ENCODE measurements around the gene ERCC1.

The ERCC1 gene

DNA sequence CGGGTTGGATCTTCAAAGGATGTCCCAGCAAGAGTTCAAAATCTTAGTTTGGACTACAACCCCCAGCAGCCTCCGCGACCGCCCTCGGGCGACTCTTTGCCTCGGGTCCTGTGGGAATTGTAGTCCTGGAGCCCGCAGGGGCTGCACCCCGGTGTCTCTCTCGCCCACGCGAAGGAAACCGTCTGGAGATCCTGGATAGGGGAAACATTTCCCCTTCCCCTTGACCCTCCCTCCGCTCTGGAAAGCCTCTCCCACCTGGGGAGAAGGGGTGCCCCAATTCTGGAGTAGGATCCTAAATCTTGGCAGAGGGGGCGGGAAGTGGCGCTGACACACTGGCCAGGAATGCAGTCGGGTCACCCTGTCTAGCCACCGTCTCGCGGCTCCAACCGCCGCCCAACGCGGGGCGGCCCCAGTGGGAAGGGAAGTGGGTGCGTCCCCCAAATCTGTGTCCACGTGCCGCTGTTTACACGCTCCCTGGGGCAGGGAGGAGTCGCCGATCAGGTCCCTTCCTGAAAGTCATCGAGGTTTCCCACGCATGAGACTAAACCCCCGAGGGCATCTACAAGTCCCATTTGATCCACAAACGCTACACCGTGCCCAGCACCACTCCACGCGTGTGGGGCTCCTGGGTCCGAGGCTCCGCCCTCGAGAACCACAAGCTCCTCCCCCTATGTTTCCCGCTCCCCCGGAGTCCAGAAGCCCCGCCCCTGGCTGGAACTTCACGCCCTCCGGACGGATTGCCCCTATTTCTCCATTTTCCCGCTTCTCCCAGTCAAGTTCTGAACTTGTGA lies 18.1 kb downstream of the ERCC1 start:
- peak; percentile 76 for DNase-seq (ENCODE audit: low read depth)

DNA sequence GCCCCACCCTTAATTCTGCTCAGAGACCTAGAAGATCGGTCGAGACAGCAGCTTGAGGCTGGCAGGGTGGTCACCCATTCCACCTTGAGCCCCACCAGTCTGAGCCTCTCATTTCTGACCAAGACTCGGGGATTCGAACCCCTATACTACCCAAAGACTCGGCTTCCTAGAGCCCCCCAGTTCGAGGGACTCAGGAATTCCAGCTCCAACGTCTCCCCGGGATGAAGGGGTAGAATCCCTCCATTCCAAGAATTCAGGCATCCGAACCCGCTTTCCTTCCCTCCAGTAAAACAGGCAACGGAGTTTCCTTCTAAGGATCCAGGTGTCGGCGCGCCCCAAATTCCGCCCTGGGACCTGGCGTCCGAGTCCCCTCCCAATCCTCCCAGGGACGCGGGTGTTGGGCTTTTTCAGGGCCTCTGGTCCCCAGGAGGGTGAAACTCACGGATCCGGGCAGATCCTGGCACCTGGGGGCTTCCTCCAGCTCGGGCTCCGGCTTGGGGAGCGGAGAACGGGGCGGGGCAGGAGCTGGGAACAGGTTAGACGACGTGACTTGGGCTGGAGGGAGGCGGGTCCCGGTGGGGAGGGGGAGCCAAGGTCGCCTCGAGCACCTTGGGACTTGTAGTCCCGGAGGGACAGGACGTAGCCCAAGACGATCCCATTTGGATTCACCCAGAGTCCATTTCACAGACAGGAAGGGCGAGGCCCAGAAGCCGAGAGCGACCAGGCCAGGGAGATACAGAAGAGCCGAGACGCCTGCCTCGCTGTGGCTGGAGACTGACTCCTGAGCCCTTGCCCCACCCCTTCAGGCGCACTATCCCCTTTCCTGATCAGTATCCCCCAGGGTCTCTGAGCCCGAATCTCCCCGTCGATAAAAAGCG lies 18.9 kb downstream of the ERCC1 start, which contains the start of gene PPP1R13L:
PPP1R13L (minus strand) TSS at position 513 of the 878 bp plus-strand sequence. CDS start 6,751 bp downstream, outside the sequence.
- DNase-seq (ENCODE audit: low read depth) = peak; percentile 36

DNA sequence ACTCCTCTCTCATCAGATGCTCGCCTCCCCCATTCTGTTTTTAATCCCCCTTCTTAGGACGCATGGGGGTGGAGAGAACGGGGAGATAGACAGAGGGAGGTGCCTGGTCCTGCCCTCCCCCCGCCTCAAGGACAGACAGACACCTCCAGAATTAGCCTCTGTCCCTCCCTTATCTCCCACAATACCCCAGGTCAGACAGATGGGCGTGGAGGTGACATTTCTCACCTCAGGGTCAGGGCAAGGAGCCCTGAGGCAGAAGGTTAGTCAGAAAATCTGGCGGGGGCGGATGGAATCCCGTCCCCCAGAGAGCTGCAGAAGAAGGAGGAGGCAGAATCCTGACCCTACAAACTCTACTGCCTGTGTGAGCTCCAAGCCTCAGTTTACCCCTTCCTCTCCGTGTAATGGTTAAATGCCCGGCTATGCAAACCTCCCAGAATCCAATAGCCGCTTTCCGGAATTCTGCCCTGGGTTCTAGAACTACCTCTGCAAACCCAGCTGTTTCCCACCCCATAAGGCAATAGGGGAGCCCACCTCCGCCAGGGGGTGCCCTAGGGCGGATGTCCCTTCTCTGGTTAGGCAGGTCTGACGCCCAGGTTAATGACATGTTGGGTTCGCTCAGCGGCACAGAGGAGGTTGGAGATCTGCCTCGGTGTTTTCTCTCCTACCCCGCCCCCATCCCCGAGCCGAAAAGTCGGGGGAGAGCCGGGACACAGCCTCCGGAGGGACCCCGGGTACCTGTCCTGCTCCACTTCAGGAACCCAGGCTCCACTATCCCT lies 19.7 kb downstream of the ERCC1 start:
- DNase-seq (ENCODE audit: low read depth) = peak; percentile 28

DNA sequence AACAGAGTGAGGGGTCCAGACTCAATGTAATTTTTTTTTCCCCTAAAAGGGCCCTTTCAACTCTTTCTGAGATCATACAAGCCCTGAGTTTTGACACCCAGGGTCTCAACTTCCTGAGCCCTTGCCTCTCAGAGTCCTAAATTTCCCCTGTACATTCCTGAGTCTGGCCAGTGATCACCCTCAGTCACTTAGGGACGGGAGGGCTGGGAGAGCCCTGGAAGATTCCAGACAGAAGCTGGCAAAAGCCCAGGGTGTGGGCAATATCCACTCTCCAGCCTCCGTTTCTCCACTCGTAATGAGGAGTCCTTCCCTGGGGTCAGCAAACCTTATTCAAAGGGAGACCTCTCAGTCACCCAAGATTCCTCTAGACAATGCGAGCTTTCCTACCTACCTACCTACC lies 20.4 kb downstream of the ERCC1 start:
- no peak for DNase-seq (ENCODE audit: low read depth)

DNA sequence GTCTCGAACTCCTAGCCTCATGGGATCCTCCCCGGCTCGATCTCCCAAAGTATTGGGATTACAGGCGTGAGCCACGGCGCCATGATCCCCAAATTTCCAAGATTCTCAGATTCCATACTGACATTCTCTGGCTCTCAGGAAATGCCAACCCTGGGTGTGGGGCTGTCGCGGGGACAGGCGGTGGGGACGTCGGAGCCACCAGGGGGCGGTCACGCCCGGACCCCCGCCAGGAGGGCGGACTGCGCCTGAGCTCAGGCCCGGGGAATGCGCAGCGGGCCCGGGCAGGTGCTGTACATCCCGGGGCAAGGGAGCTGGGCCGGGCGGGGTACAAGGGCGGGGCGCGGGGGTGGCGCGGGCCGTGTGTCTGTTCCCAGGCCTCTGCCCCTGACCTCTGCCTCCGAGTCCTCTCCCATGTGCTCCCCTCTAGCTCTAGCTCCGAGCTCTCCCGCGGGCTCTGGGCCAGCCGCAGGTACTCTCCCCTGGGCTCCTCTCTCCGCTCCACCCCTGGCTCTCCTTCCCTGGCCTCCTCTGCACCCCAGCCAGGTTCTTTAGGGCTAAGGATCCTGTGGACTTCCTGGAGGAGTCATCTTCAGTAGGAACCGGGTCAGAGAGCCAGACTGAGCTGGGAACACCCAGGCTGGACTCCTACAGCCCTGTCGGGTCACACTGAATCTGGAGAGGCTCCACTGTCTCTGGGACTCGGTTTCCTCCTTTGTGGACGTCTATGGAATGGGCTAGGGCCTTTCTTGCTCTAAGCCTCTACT lies 21.2 kb downstream of the ERCC1 start:
- no peak for DNase-seq (ENCODE audit: low read depth)

DNA sequence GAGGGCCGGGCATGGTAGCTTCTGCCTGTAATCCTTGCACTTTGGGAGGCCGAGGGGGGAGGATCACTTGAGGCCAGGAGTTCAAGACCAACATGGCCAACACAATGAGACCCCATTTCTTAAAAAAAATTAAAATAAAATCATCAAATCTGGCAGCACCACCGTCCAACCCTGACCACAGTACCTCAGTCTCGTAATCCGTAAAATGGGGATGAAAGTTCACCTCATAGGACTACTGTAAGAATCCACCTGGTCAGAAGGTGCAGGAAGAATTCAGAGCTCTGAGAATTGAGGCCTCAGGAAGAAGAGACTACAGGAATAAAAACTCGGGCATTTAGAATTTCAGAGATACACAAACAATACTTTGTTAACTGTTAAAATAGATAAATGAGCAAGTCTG lies 21.9 kb downstream of the ERCC1 start:
- DNase-seq (ENCODE audit: low read depth) = no peak

DNA sequence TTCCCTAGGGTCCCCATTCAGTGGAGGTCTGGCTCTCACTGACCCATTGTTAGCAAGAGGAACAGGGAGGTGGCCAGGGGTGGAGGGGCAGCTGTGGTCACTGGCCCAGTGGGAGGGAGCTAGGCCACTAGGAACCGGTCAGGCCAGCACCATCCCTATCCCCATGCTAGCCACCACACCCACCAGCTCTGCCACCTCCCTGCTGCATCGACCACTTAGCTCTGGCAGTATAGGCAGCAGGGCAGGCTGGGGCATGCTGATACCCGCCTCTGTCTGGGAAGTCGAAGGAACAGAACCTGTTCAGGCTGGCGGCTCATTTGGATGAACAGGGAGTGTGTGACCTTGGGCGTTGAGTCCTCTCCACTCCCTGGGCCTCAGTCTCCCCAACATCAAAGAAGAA lies 23.5 kb downstream of the ERCC1 start:
- DNase-seq (ENCODE audit: low read depth) = no peak

DNA sequence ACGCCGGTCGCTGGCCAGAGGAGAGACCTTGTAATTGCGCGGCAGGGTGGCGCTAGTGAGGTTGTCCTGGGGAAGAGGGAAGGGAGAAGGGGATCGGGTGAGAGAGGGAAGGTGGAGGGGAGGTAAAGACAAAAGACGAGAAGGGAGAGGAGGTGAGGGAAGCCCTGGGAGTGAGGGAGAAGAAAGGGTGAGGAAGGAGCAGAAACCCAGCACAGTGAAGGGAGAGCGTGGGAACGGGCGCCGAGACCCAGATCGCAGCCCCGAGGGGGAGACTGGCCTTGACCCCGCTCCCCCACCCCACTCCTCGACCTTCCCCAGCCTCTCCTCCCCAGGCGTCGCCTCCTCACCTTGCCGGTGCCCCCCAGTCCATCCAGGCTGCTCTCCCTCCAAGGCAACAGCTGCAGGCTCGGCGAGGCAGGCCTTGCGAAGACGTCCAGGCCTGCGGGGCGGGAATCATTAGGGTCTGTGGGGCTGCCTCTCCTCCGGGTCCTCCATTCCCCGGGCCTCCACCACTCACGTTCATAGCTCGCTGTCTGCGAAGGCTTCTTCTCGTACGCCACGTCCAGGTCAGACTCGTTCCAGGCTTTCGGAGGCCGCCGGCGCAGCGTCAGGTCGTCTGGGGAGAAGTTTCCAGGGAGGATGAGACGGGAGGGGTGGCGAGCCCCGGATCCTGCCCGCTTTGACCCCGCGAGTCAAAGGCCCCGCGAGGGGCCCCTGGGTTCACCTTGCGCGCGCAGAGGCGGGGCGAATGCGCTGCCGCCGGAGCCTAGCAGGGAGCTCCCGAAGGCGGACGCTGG lies 27.7 kb downstream of the ERCC1 start:
- DNase-seq (ENCODE audit: low read depth) = no peak

DNA sequence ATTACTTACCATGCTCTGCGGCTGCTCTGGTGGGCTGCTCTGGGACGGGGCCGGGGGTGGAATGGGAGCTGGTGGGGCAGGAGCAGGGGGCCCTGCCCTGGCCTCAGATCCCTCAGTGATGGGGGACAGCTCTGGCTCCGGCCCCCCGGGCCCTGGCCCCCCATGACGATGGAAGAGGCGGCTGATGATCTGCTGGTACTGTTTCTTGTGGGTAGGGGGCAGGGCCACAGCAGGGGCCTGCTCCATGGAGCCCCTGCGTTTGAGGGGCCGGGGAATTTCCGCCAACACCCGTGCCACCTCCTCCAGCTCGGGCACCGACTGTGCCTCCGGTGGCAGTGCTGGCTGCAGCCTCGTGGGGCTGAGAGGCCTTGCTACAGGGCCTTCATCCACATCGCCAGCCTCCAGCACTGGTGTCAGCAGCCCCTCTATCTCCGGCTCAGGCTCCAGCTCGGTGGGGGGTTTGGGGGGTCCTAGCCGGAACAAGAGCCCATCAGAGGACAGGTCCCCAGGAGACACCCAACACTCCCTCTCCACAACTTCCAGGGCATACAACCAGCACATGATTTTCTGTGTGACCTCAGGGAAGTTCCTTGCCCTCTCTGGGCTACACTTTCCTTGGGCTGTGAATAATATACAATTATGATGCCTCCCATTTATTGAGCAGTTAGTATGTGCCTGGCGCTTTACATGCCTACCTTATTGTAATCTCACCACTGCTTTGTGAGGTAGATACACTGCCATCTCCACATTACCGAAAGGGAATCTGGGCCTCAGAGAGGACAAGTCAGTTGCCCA lies 31.6 kb downstream of the ERCC1 start:
- no peak for DNase-seq (ENCODE audit: low read depth)

DNA sequence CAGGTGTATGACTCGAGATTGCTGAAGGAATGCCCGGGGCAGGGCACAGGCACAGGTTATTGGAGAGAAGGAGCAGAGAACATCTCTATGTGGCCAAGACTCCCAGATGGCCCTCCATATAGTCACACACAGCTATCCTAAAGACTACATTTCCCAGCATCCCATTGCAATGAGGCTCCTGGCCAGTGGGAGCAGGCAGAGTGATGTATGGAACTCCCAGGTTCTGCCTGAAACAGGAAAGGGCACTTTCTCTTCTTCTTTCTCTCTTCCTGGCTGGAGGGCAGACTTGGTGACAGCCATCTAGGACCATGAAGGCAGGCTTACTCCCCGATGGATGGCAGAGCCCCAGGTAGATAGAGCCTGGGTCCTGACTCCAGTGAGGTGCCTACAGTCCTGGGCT lies 32.4 kb downstream of the ERCC1 start:
- no peak for DNase-seq (ENCODE audit: low read depth)

DNA sequence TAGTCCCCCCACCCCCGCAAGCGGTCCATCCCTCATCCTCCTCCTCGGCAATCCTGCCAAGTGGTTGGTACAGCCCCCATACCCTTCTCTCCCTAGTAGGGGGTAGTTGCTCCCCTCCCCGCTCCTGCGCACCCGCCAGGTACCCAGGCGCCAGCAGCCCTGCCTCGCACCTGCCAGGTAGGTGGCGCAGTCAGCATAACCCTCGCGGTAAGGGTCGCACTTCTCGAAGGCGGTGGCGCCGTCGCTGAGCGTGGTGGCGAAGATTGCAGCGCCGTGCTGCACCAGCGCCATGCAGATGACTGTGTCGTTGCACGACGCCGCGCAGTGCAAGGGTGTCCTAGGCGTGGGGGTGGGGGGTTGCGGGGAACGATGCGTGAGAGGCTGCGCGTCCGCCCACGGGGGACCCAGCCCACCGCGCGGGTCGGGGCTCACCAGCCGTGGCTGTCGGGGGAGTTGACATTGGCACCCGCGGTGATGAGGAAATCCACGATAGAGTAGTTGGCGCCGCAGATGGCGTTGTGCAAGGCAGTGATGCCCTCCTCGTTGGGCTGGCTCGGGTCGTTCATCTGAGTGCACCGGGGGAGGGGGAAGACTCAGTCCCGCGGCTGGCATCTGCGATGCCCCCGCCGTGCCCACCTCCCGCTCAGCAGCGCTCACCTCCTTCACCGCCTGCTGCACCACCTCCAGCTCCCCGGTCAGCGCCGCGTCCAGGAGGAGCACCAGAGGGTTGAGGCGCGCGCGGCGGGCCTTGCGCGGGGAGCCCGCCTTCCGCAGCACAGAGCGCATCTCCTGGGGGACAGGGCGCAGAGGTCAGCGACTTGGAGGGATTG lies 38.1 kb downstream of the ERCC1 start:
- no peak for DNase-seq (ENCODE audit: low read depth)

DNA sequence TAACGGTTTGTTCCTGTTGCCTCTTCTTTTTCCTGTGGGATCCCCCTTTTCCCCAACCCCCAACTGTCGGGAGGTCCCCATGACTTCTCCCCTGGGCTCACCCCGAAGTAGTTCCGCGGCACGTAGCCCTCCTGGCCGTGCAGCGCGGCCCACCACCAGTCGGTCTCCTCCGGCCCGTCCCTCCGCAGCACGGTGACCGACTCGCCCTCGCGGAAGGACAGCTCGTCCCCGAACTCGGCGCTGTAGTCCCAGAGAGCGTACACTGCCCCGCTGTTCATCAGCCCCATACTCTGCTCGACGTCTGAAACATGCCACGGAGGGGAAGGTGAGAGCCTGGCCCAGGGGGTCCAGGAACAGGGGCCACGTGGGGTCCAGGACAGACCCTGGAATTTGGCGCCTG lies 41.3 kb downstream of the ERCC1 start:
- DNase-seq (ENCODE audit: low read depth) = no peak

DNA sequence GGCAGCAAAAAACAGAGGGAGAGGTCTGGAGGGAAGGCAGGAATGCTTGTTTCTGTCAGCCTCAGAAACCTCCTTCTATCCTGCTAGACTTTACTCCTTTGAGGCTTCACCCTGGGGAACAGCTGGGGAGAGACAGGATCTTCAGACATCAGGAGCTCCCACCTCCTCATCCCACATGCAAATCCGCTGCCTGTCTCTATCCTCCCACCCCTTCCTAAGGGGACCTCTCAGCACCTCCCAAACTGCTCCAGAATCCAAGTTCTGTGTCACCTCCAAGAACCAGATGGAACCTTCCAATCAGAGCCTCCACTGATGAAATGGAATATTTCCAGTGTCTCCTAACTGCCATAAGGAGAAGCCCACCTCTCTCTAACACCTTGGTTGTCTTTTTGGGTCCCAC lies 43.6 kb downstream of the ERCC1 start:
- no peak for DNase-seq (ENCODE audit: low read depth)

DNA sequence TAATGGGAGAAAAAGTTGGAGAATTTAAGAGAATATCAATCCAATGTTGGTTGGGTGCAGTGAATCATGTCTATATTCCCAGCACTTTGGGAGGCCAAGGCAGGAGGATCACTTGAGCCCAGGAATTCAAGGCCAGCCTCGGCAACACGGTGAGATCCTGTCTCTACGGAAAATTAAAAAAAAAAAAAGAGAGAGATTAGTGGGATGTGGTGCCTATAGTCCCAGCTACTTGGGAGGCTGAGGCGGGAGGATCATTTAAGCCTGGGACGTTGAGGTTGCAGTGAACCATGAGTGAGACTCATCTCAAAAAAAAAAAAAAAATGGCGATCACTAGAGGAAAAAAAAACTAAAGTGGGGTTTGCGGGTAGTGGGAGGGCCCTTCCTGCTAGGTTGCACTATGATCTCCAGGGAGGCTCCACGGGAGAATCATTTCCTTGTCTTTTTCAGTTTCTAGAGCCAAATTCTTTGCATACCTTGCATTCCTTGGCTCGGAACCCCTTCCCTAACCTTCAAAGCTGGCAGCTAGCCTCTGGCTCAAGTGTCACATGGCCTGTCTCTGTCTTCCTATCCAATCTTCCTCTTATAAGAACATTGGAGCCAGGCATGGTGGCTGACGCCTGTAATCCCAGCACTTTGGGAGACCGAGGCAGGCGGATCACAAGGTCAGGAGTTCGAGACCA lies 47.5 kb downstream of the ERCC1 start:
- DNase-seq (ENCODE audit: low read depth) = no peak

DNA sequence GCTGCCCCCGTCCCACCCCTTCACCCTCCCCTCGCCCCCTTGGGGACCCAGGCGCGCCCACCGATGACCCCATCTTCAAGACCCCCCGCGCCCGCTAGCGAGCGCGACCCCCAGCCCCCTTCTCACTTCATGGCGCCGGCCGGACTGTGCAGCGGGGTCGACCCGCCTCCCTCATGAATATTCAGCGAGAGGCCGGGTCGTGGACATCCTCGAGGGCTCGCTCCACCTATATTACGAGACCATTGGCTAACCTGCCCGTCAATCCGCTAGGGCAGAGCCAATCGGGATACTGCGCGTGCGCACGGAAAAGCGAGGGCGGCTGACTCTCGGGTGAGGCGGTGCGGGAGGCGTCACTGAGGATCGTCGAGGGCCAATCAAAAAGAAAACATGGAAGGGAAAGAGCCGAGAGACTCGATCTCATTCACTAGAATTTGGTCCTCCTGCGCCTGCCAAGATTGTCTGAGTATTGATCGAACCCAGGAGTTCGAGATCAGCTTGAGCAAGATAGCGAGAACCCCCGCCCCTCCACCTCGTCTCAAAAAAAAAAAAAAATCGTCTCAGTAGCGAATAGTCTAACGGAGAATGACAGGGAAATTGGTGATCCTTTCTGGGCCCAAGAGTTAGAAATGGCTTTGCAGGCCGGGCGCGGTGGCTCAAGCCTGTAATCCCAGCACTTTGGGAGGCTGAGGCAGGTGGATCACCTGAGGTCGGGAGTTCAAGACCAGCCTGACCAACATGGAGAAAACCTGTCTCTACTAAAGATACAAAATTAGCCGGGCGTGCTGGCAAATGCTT lies 53.1 kb downstream of the ERCC1 start, which contains the start of gene ERCC2:
ERCC2 (minus strand) TSS at position 164 of the 795 bp plus-strand sequence; CDS start at position 131, 33 bp downstream.
- DNase-seq (ENCODE audit: low read depth) = peak; percentile 100

DNA sequence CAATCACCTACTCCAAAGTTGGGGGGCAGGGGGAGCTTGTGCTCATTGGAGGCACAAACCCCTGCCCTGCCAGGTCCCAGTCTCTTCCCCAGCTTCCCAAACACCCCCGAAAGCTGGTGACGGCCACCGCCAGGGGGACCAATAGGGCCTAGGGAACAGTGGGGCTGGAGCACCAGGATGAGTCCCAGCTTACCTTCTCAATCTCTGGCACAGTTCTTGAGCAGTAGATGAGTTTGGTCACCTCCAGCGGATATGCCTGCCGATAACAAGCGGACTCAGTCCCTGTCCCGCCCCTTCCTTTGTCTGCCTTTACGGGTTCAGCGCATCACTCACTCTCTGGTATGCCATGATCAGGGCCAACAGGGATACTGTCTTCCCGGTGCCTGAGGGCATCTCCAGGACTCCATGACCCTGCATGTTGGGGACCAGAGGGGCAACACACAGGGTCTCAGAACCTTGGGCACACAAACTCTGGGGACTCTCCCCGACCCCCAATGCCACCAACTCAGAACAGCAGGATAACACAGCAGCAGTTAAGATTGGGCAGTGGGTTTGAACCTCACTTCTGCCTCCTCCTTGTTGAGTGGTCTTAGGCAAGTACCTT lies 54.9 kb downstream of the ERCC1 start:
- DNase-seq (ENCODE audit: low read depth) = no peak

DNA sequence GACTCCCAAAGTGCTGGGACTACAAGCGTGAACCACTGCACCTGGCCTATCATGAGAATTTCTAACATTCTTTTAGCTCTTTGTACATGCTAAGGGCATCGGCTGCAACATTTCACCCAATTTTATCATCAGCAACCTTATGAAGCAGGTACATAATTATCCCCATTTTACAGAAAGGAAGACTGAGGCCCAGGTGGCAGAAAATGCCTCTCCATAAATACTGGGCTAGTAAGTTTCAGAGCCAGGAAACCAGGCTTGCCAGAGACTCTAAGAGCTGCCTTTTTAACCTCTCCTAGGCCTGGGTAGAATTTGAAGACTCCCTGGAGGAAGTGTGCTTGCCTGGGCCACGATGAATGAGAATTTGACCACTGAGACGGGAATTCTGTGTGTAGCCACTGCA lies 55.6 kb downstream of the ERCC1 start:
- DNase-seq (ENCODE audit: low read depth) = no peak

Data from activated T-cell treated with anti-CD3 and anti-CD28 coated beads for 24 hours (primary cell).